ENCODE data around the gene UBE2S.
"Not testable (repeated sequence)": the region's sequence is repeated elsewhere in the genome, so short reads cannot be mapped to it uniquely, and the experiment has no call there.

UBE2S gene

GRCh38 chr19:55407800-55408532 is 378 bp upstream of the UBE2S start:
- POLR2A ChIA-PET (ENCODE audit: low non-redundant PET), result interaction anchor here (0.6 to 1.5 kb wide), 3 partner anchors 20 to 29 kb away, joined by 3 to 6 read pairs (median 4); partner anchors contain the start of gene TMEM238
- peak; percentile 100 for DNase-seq (ENCODE audit: low spot score)
- CTCF ChIA-PET, result interaction anchor here (0.7 to 1.0 kb wide), 2 partner anchors 14 to 29 kb away, joined by 3 to 6 read pairs; no protein-coding TSS in a partner anchor
- TF ChIP-seq CTCF (conservative IDR thresholded peaks at IDR 0.05; ENCODE audit: low read depth), result no peak
- peak overlapping the region; percentile 97 for H3K27ac ChIP-seq

GRCh38 chr19:55406826-55407549 is 600 bp downstream of the UBE2S start:
- ChIA-PET CTCF (interaction anchor here (0.7 kb wide), 1 partner anchor 319 kb away, joined by 3 read pairs; no protein-coding TSS in a partner anchor), POLR2A (ENCODE audit: low non-redundant PET) (interaction anchor here (0.6 to 1.5 kb wide), 5 partner anchors 19 to 218 kb away, joined by 3 to 6 read pairs (median 3); partner anchors contain the start of gene TMEM238)
- peak; percentile 34 for DNase-seq (ENCODE audit: low spot score)
- peak overlapping the region; percentile 97 for H3K27ac ChIP-seq
- no peak for TF ChIP-seq CTCF (conservative IDR thresholded peaks at IDR 0.05; ENCODE audit: low read depth)

- peak overlapping the region; percentile 97 for H3K27ac ChIP-seq
- DNase-seq (ENCODE audit: low spot score), result no peak
- no peak for TF ChIP-seq CTCF (conservative IDR thresholded peaks at IDR 0.05; ENCODE audit: low read depth)
- ChIA-PET POLR2A (ENCODE audit: low non-redundant PET) (interaction anchor here (0.6 to 1.5 kb wide), 2 partner anchors 18 to 193 kb away, joined by 4 to 6 read pairs; partner anchors contain the start of gene FIZ1), CTCF (interaction anchor here (0.7 kb wide), 1 partner anchor 318 kb away, joined by 3 read pairs; no protein-coding TSS in a partner anchor)
Observed at GRCh38 chr19:55406091-55406825, 1.3 kb downstream of the UBE2S start.

- DNase-seq (ENCODE audit: low spot score), result no peak
Observed at GRCh38 chr19:55405638-55406037, 1.9 kb downstream of the UBE2S start.

GRCh38 chr19:55402509-55402908 is 5.1 kb downstream of the UBE2S start:
- peak overlapping the region; percentile 97 for H3K27ac ChIP-seq
- no peak for DNase-seq (ENCODE audit: low spot score)
- no peak for TF ChIP-seq CTCF (conservative IDR thresholded peaks at IDR 0.05; ENCODE audit: low read depth)
- POLR2A ChIA-PET (ENCODE audit: low non-redundant PET), result interaction anchor here (1.0 kb wide), 1 partner anchor 18 kb away, joined by 4 read pairs; the partner anchor contains the start of gene TMEM238
- CTCF ChIA-PET, result no interaction called here

More at GRCh38 chr19:55405638-55406037, 1.9 kb downstream of the UBE2S start:
- CTCF ChIA-PET, result no interaction called here
- TF ChIP-seq CTCF (conservative IDR thresholded peaks at IDR 0.05; ENCODE audit: low read depth), result no peak
- POLR2A ChIA-PET (ENCODE audit: low non-redundant PET), result interaction anchor here (0.6 kb wide), 1 partner anchor 194 kb away, joined by 4 read pairs; the partner anchor contains the start of gene FIZ1
- peak overlapping the region; percentile 97 for H3K27ac ChIP-seq

GRCh38 chr19:55401390-55401789 is 6.2 kb downstream of the UBE2S start:
- peak overlapping the region; percentile 97 for H3K27ac ChIP-seq
- DNase-seq (ENCODE audit: low spot score); CTCF ChIA-PET; POLR2A ChIA-PET (ENCODE audit: low non-redundant PET): not testable (repeated sequence)
